Karpas-422 (cell line): ENCODE measurements around the gene GSK3A. TPM values are rescaled to one million over a fixed set of nuclear protein-coding genes. Genes with fewer than 3 reads are reported as not detected.

Source experiments
- DNase-seq: peaks from one replicate; pipeline ENCODE4 v3.0.0-alpha.2; 2015
- H2AFZ ChIP-seq: fragments of 200-600 bp; sonication (generic); 2 replicates; pipeline ENCODE4 v1.6.1; 2014; ENCODE audit warnings: antibody characterized with exemption, low read length, mixed read lengths
- H3K27ac ChIP-seq: fragments of 200-600 bp; sonication (generic); 2 replicates; pipeline ENCODE4 v1.5.1; 2014; ENCODE audit warnings: mild to moderate bottlenecking, low read length, moderate library complexity
- H3K27me3 ChIP-seq: fragments of 200-600 bp; sonication (generic); 2 replicates; pipeline ENCODE4 v1.6.1; 2014; ENCODE audit warnings: low read length, mixed read lengths
- H3K36me3 ChIP-seq: fragments of 200-600 bp; sonication (generic); 2 replicates; pipeline ENCODE4 v1.6.1; 2014; ENCODE audit warnings: low read length, mixed read lengths; ENCODE audit not compliant: insufficient read depth
- H3K4me1 ChIP-seq: fragments of 200-600 bp; sonication (generic); 2 replicates; pipeline ENCODE4 v1.6.1; 2014; ENCODE audit warnings: mild to moderate bottlenecking, low read length, mixed read lengths
- H3K4me2 ChIP-seq: fragments of 200-600 bp; sonication (generic); 2 replicates; pipeline ENCODE4 v1.6.1; 2014; ENCODE audit warnings: low read length, low read depth, mild to moderate bottlenecking; ENCODE audit not compliant: poor library complexity, severe bottlenecking
- H3K4me3 ChIP-seq: fragments of 200-600 bp; sonication (generic); 2 replicates; pipeline ENCODE4 v1.5.1; 2014; ENCODE audit warnings: mild to moderate bottlenecking, antibody characterized with exemption, low read length, mixed read lengths
- H3K79me2 ChIP-seq: fragments of 200-600 bp; sonication (generic); 2 replicates; pipeline ENCODE4 v1.6.1; 2014; ENCODE audit warnings: mild to moderate bottlenecking, low read length, mixed read lengths
- H3K9ac ChIP-seq: fragments of 200-600 bp; sonication (generic); 2 replicates; pipeline ENCODE4 v1.6.0; 2014; ENCODE audit warnings: low read length
- H3K9me2 ChIP-seq: fragments of 200-600 bp; sonication (generic), shearing (Covaris generic); replicated peaks from 2 replicates; pipeline ENCODE4 v1.6.0; 2014; ENCODE audit warnings: mild to moderate bottlenecking, low read length, moderate library complexity; ENCODE audit not compliant: insufficient read depth
- H3K9me3 ChIP-seq: fragments of 300-700, 200-600 bp; sonication (generic); 2 replicates; pipeline ENCODE4 v1.6.1; 2014; ENCODE audit warnings: low read length, mixed read lengths
- H4K20me1 ChIP-seq: fragments of 200-600 bp; sonication (generic); 2 replicates; pipeline ENCODE4 v1.6.1; 2014; ENCODE audit warnings: mild to moderate bottlenecking, antibody characterized with exemption, low read length, low read depth; ENCODE audit not compliant: insufficient read depth
- total RNA-seq: library from RNA; depleted of rRNA; stranded (reverse); fragments of >200 nt; shearing (Covaris generic); gene quantifications from 2 replicates; pipeline ENCODE4 v1.2.3, GENCODE V29; 2014; ENCODE audit warnings: low replicate concordance

The GSK3A gene
- total RNA-seq, 1 experiment from 2014 or later, result 29.3 TPM

- peak overlapping the region; percentile 90 for H3K4me3 ChIP-seq
- H4K20me1 ChIP-seq, result peaks cover 8% of the 10 kb centered on the region; the same call in 1 of the 2 replicates
- peak; percentile 64 for DNase-seq
Measured at GRCh38 chr19:42216653-42217519, 25.5 kb downstream of the GSK3A start.

DNA sequence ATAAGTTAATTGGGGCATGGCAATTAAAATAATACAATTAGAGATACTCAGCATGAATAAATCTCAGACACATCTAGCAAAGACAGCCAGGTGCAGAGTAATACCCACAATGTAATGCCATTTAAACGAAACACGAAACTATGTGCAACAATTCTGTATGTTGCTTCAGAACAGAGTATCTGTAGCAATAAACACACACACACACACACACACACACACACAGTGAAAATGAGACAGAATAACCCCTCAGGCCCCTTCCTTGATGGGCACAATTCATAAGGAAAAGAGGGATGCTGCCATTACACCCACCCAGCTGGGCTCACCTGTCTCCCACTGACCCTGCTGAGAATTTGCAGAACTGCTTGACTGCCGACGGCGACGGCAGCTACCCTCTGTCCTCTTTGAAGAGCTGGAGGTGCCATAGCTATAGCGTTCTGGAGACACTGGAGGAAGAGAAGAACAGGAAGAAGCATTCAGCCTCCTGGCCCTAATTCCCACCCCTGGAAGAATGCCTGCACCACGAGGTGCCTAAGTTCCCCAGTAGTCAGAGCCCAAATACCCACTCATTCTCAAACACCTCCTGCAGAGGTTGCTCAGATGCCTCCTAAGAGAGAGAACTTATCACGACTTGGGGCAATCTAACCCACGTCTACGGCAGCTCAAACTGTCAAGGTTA is 27.5 kb downstream of the GSK3A start:
- Histone ChIP-seq H3K27me3 (no peaks in the 10 kb centered on the region), H3K4me3 (no peak overlapping the region), H3K27ac (no peak overlapping the region), H3K4me1 (peaks cover 45% of the 10 kb centered on the region), H3K9me2 (no peaks in the 10 kb centered on the region), H3K4me2 (no peak overlapping the region), H4K20me1 (no peaks in the 10 kb centered on the region), H3K79me2 (peaks cover 72% of the 10 kb centered on the region), H2AFZ (no peak overlapping the region), H3K36me3 (no peaks in the 10 kb centered on the region; the same call in 1 of the 2 replicates), H3K9me3 (no peaks in the 10 kb centered on the region), H3K9ac (peak overlapping the region; percentile 91; the same call in 1 of the 2 replicates)
- no peak for DNase-seq

More at GRCh38 chr19:42216653-42217519, 25.5 kb downstream of the GSK3A start:
- Histone ChIP-seq H3K4me2 (peak overlapping the region; percentile 71), H3K9ac (peak overlapping the region; percentile 91), H3K27me3 (no peaks in the 10 kb centered on the region), H3K9me3 (no peaks in the 10 kb centered on the region), H2AFZ (peak overlapping the region; percentile 73), H3K36me3 (no peaks in the 10 kb centered on the region; the same call in 1 of the 2 replicates), H3K4me1 (peaks cover 36% of the 10 kb centered on the region), H3K9me2 (no peaks in the 10 kb centered on the region), H3K79me2 (peaks cover 79% of the 10 kb centered on the region), H3K27ac (peak overlapping the region; percentile 50)

DNA sequence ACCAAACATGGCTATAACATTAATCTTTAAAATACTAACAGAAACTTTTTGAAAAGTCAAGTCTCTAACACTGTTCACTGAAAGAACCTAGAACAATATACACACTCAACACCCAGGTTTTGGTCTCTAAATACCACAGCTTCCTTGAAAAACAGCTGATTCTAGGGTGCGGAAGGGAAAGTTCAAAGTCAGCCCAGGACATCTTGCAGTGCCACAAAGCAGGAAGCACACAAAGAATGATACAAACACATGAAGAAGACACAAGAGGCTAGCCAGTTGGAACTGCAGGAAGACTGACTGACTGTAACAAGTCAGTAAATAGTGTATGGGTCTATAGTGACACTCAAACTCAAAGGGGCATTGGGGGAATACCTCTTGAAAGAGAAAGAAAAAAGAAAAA is 29.5 kb downstream of the GSK3A start:
- no peak for DNase-seq
- no peak overlapping the region for H3K9ac ChIP-seq
- no peak overlapping the region for H3K27ac ChIP-seq
- H3K4me2 ChIP-seq, result no peak overlapping the region
- no peaks in the 10 kb centered on the region for H3K27me3 ChIP-seq
- H3K79me2 ChIP-seq, result peaks cover 70% of the 10 kb centered on the region
- no peaks in the 10 kb centered on the region for H3K9me3 ChIP-seq
- no peaks in the 10 kb centered on the region for H4K20me1 ChIP-seq
- H3K4me1 ChIP-seq, result peaks cover 35% of the 10 kb centered on the region
- H2AFZ ChIP-seq, result no peak overlapping the region
- no peak overlapping the region for H3K4me3 ChIP-seq
- peaks cover 6% of the 10 kb centered on the region for H3K36me3 ChIP-seq
- H3K9me2 ChIP-seq, result no peaks in the 10 kb centered on the region

DNA sequence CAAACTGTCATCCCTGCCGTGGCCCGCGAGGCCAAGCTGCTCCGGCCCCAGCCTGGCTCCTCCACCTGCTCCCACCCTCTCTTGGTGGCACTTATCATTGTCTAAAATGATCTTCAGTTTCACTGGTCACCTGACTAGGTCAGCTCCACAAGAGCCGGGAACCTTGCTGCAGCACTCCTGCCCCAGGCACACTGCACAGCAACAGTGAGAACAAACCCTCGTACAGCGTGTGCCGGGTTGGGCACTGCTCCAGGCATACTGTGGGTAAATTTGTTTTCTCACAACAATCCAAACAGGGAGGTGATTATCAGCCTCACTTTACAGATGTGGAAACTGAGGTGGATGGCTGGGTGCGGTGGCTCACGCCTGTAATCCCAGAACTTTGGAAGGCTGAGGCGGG is 33.8 kb downstream of the GSK3A start:
- H3K4me3 ChIP-seq, result no peak overlapping the region
- no peak overlapping the region for H3K4me2 ChIP-seq

GRCh38 chr19:42207767-42208271 is 34.6 kb downstream of the GSK3A start:
- no peak for DNase-seq
- no peaks in the 10 kb centered on the region; the same call in 1 of the 2 replicates for H4K20me1 ChIP-seq
- H3K27ac ChIP-seq, result no peak overlapping the region

More for the DNA sequence above, 33.8 kb downstream of the GSK3A start:
- Histone ChIP-seq H3K79me2 (peaks cover 37% of the 10 kb centered on the region), H3K36me3 (peaks cover 9% of the 10 kb centered on the region), H2AFZ (no peak overlapping the region), H3K9ac (no peak overlapping the region), H3K4me1 (peaks cover 21% of the 10 kb centered on the region), H3K9me3 (no peaks in the 10 kb centered on the region), H3K27me3 (no peaks in the 10 kb centered on the region), H3K9me2 (no peaks in the 10 kb centered on the region), H4K20me1 (no peaks in the 10 kb centered on the region; the same call in 1 of the 2 replicates), H3K27ac (no peak overlapping the region)
- no peak for DNase-seq

GRCh38 chr19:42206871-42207755 is 35.3 kb downstream of the GSK3A start:
- H3K9me2 ChIP-seq, result no peaks in the 10 kb centered on the region
- no peak overlapping the region for H3K4me3 ChIP-seq
- H3K4me1 ChIP-seq, result peaks cover 30% of the 10 kb centered on the region
- H3K9ac ChIP-seq, result no peak overlapping the region
- H3K27me3 ChIP-seq, result no peaks in the 10 kb centered on the region
- no peak for DNase-seq
- H2AFZ ChIP-seq, result no peak overlapping the region
- H3K36me3 ChIP-seq, result peaks cover 9% of the 10 kb centered on the region
- H3K79me2 ChIP-seq, result peaks cover 22% of the 10 kb centered on the region
- H3K4me2 ChIP-seq, result no peak overlapping the region
- no peaks in the 10 kb centered on the region for H3K9me3 ChIP-seq
- no peak overlapping the region for H3K27ac ChIP-seq
- H4K20me1 ChIP-seq, result no peaks in the 10 kb centered on the region; the same call in 1 of the 2 replicates

More at GRCh38 chr19:42207767-42208271, 34.6 kb downstream of the GSK3A start:
- no peaks in the 10 kb centered on the region for H3K9me3 ChIP-seq
- H3K27me3 ChIP-seq, result no peaks in the 10 kb centered on the region
- H2AFZ ChIP-seq, result no peak overlapping the region
- H3K36me3 ChIP-seq, result peaks cover 9% of the 10 kb centered on the region
- no peak overlapping the region for H3K4me2 ChIP-seq
- H3K4me1 ChIP-seq, result peaks cover 23% of the 10 kb centered on the region
- H3K9me2 ChIP-seq, result no peaks in the 10 kb centered on the region
- H3K4me3 ChIP-seq, result no peak overlapping the region
- peaks cover 29% of the 10 kb centered on the region for H3K79me2 ChIP-seq
- no peak overlapping the region for H3K9ac ChIP-seq

- Histone ChIP-seq H3K27me3 (no peaks in the 10 kb centered on the region), H3K9me2 (no peaks in the 10 kb centered on the region), H2AFZ (no peak overlapping the region), H3K9ac (no peak overlapping the region), H3K36me3 (peaks cover 12% of the 10 kb centered on the region), H3K79me2 (peaks cover 8% of the 10 kb centered on the region; the same call in 1 of the 2 replicates), H3K27ac (no peak overlapping the region), H3K4me3 (no peak overlapping the region), H3K4me2 (no peak overlapping the region), H4K20me1 (no peaks in the 10 kb centered on the region; the same call in 1 of the 2 replicates), H3K4me1 (peaks cover 19% of the 10 kb centered on the region), H3K9me3 (no peaks in the 10 kb centered on the region)
- DNase-seq, result no peak
Measured at GRCh38 chr19:42204664-42205063, 37.7 kb downstream of the GSK3A start.
